ENCODE results near the gene TMEM214.

GRCh38 chr2:27080140-27080469 is 47.3 kb downstream of the TMEM214 start:
- no peak for TF ChIP-seq CTCF (IDR thresholded peaks at IDR 0.05)
- no peak for TF ChIP-seq POLR2A (IDR thresholded peaks at IDR 0.05)
